GM19467 (cell line): ENCODE results near the gene ETFA.
A peak's percentile ranks its signal among the peaks of the same experiment; 100 is the strongest.
"Not testable (repeated sequence)": the region's sequence is repeated elsewhere in the genome, so short reads cannot be mapped to it uniquely, and the experiment has no call there.

ENCODE experiments used
- ATAC-seq: cut with Tn5 transposase; IDR thresholded peaks from one replicate; pipeline ENCODE4 v1.9.1; 2021; ENCODE audit warnings: mild to moderate bottlenecking, moderate library complexity; ENCODE audit not compliant: unreplicated experiment

Gene ETFA

GRCh38 chr15:76327191-76328105, 16.2 kb upstream of the ETFA start:
- ATAC-seq, result no peak

DNA sequence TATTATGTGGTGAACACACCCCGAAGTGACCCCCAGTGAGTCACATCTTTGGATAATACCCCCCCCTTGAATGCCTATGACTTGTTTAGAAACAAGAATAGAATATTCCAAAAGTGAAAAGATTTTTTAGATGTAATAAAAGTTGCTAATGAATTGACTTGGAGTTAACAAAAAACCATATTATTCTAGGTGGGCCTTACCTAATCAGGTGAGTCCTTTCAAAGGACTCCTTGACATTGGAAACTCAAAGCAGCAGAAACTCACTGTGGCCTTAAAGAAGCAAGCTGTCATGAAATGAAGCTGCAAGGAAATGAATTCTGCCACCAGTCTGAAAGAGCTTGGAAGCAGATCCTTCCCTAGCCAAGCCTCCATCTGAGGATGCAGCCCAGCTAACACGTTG, 14.4 kb upstream of the ETFA start:
- no peak for ATAC-seq

DNA sequence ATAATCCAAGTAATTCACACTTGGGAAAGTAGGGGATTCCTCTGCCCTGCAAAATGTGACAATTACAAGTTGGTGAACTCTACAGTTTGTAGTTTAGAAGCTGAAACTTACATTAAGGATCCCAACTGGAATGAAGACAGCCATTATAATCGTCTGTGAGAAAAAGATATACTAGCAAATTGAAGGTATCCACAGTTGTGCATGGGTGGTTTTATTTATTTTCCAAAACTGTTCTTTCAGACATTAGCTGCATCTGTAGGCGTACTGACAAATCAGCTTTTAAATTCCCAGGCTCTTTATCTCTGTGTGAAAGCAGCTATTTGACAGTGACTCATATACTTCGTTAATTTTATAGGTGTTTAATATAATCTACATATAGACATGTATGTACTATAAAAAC, 12.8 kb upstream of the ETFA start:
- no peak for ATAC-seq

- no peak for ATAC-seq
These were observed 10.3 kb upstream of the ETFA start for GRCh38 chr15:76321602-76322001.

DNA sequence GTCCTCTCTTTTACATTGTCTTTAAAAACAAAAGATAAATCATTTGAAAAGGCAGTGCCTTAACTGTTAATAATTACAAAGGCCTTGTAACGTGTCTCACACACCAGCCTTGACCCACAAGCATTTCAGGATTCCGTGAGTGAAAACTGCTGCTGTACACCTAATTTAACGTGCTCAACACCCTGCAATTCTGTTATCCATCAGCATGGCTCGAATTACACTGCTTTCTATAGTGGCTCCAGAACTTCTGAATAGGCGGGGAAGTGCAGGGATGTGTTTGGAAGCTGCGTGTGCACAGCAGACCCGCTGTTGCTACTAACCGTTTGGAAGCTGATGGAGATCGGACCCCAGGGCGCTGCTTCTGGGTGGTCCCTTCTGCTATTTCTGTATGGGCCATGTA, 9.9 kb upstream of the ETFA start:
- ATAC-seq, result no peak

DNA sequence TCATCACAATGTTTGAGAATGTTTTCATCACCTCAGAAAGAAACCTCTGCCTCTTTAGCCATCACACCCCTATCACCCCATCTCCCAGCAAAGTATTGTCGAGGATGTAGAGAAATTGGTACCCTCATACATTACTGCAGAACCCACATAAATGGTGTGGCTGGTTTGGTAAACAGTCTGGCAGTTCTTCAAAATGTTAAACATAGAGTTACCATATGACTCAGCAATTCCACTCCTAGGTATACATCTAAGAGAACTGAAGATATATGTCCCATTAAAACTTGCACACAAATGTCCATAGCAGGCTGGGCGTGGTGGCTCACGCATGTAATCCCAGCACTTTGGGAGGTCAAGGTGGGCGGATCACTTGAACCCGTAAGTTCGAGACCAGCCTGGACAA, 8.7 kb upstream of the ETFA start:
- ATAC-seq, result no peak

DNA sequence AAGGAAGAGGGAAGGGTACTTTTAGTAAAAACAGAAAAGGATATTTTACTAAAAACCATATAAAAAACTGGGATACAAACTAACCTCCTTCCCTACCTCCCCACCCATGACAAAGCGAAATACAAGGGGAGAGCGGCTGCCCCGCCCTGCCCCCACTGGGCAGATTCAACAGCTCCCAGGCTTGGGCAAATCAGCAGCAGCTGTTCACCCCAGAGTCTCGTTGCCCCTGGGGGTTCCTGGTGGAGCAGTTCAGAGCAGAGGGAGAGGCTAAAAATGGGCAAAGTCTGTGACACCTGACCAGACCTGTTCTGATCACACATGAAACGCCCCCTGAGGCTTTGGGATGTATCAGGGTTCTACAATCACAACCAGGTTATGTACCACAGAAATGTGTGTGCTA, 2.5 kb upstream of the ETFA start:
- no peak for ATAC-seq

- ATAC-seq, result not testable (repeated sequence)
These were observed 1.9 kb upstream of the ETFA start for GRCh38 chr15:76313175-76313567.

GRCh38 chr15:76312540-76313174, 1.4 kb upstream of the ETFA start:
- ATAC-seq, result no peak

DNA sequence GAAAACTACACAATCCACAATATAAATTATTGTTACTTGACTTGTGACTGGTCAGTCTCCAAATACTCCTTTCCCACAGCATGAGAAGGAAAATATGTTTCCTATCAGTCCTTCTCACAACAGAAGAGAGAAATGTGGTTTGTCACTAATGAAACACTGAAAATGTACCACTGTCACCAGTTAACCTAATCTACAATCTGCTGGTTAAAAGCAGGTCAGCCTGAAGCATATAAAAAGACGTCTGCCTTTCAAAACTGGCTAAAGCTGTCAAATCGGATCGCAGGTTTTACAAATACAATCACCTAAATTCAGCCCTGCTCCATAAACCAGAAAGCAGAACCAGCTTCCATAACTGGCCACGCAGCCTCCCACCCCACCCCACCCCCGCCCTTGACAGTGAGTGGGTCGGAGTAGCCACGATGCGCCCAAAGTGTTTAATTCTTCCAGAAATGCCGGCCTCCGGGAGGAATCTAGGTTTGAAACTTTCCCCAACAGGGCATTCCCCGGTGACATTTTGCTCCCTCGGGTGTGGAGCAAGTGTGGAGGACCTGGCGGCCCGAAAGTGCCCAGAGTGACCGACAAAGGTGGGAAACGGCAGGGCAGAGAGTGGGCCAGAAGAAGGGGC, 682 bp downstream of the ETFA start:
- peak; percentile 9 for ATAC-seq

GRCh38 chr15:76309601-76310330, 1.5 kb downstream of the ETFA start:
- ATAC-seq, result no peak

DNA sequence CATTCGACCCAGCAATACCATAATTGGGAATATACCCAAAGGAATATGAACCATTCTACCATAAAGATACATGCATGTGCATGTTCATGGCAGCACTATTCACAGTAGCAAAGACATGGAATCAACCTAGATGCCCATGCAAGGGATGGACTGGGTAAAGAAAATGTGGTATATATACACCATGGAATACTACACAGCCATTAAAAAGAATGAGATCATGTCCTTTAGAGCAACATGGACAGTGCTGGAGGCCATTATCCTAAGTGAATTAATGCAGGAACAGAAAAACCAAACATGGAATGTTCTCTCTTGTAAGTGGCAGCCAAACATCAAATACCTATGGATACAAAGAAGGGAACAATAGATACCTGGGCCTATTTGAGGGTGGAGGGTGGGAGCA, 7.4 kb downstream of the ETFA start:
- ATAC-seq, result no peak

DNA sequence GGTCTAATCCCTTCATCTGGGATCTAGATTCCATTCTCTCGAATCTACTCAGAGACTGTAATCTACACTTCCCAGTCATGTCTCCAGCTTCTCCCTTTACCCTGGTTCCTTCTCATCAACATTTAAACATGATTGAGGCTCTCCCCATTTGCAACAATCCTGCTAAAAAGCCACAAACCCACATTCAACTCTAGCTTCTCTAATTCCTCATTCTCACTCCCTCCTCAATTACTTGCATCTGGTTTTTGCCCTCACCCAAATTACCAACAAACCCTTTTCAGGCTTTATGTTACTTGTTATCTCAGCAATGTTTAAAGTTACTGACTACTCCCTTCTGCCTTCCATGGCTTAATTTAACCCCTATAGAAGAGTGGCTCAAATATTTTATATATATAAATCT, 11.5 kb downstream of the ETFA start:
- no peak for ATAC-seq

- no peak for ATAC-seq
These were observed 12.3 kb downstream of the ETFA start for GRCh38 chr15:76298986-76299385.

DNA sequence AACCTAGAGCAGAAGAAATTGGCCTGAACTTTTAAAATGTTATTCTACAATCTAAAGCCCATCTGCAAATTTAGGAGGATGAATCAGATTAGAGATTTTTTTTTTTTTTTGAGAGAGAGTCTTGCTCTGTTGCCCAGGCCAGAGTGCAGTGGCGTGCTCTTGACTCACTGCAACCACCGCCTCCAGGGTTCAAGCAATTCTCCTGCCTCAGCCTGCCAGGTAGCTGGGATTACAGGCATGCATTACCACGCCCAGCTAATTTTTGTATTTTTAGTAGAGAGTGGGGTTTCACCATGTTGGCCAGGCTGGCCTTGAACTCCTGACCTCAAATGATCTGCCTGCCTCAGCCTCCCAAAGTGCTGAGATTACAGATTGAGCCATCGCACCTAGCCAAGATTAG, 13.3 kb downstream of the ETFA start:
- ATAC-seq, result not testable (repeated sequence)

DNA sequence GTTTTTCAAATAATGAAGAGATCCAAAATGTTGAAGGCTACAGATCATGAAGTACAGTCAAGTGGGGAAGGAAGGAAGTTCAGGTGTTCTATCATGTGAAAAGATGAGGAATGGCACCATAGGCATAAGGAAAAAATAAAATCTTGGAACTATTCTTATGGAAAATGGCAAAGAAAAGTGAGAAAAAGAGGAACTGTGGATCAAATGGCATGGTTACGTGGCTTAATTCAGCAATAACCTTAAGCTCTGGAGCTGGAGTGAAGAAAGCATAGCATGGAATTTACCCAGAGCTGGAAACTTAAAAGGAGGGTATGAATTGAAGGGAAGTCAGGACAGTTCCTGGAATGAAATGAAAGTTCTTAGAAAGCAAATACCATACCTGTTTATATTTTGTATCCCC, 14.4 kb downstream of the ETFA start:
- ATAC-seq, result no peak

DNA sequence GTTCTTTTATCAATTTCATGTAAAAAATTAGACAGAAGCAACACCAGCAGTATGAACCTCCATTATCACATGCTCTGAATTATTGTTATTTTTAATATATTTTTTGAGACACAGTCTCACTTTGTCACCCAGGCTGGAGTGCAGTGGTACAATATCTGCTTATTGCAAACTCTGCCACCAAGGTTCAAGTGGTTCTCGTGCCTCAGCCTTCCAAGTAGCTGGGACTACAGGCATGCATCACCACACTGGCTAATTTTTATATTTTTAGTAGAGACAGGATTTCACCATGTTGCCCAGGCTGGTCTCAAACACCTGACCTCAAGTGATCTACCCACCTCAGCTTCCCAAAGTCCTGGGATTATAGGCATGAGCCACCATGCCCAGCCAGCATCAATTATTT, 16.8 kb downstream of the ETFA start:
- ATAC-seq, result not testable (repeated sequence)

GRCh38 chr15:76293361-76293760, 17.9 kb downstream of the ETFA start:
- ATAC-seq, result no peak

DNA sequence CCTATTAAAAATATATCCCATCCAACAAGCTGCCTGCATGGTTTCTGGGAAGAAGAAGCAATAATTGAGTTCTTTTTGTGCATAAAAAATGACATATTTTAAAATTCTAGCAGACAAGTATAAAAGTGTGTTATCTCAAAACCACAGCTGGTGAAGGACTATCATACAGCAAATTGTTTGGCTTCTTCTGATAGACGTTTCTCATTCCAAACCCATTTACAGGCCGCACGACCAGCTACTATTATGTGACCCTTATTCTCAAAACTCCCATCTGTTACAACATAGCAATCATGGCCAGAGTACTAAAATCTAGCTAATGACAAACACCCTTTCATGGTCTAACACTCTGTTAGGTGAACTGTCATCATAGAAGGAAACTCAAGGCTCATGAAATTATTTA, 21.7 kb downstream of the ETFA start:
- ATAC-seq, result no peak

GRCh38 chr15:76286271-76286879, 24.9 kb downstream of the ETFA start:
- no peak for ATAC-seq
